Type B pancreatic cell (in vitro differentiated cells): ENCODE measurements around the gene TMTC1. TPM values are rescaled to one million over a fixed set of nuclear protein-coding genes. Genes with fewer than 3 reads are reported as not detected.

ENCODE experiments used
- DNase-seq: peaks from one replicate; pipeline ENCODE4 v3.0.0; 2021; ENCODE audit warnings: mixed read lengths; ENCODE audit not compliant: unreplicated experiment; ENCODE audit errors: extremely low spot score
- H3K27ac Mint-ChIP-seq: 2 replicates; pipeline ENCODE4 v1.8.0; 2021; ENCODE audit warnings: mild to moderate bottlenecking, mixed read lengths
- H3K27me3 Mint-ChIP-seq: 2 replicates; pipeline ENCODE4 v1.8.0; 2021; ENCODE audit warnings: mixed read lengths
- H3K36me3 Mint-ChIP-seq: 2 replicates; pipeline ENCODE4 v1.8.0; 2021; ENCODE audit warnings: mixed read lengths
- H3K4me1 Mint-ChIP-seq: one replicate; pipeline ENCODE4 v1.8.0; 2021; ENCODE audit warnings: mixed read lengths; ENCODE audit not compliant: unreplicated experiment
- H3K4me3 Mint-ChIP-seq: 2 replicates; pipeline ENCODE4 v1.8.0; 2021; ENCODE audit warnings: mild to moderate bottlenecking, mixed read lengths
- H3K9me3 Mint-ChIP-seq: 2 replicates; pipeline ENCODE4 v1.8.0; 2021; ENCODE audit warnings: mixed read lengths
- total RNA-seq: library from RNA; stranded (reverse); gene quantifications from 2 replicates; pipeline ENCODE4 v1.2.1, GENCODE V29; 2021; ENCODE audit warnings: low replicate concordance
- TF ChIP-seq, protein P1 (sequence below): fragments of 200-600 bp; sonication (generic); conservative IDR thresholded peaks from 2 replicates; pipeline ENCODE4 v1.5.0; 2021; ENCODE audit warnings: antibody characterized with exemption, mild to moderate bottlenecking

The TMTC1 gene
- total RNA-seq, 1 donor from 2014 or later, result 24.0 TPM

- H3K4me1 Mint-ChIP-seq, result no peaks in the 10 kb centered on the region
- no peak overlapping the region for H3K27ac Mint-ChIP-seq
- H3K36me3 Mint-ChIP-seq, result peaks cover 4% of the 10 kb centered on the region
- H3K27me3 Mint-ChIP-seq, result no peaks in the 10 kb centered on the region
- no peak overlapping the region for H3K4me3 Mint-ChIP-seq
- no peak for DNase-seq
- TF ChIP-seq, protein P1, sequence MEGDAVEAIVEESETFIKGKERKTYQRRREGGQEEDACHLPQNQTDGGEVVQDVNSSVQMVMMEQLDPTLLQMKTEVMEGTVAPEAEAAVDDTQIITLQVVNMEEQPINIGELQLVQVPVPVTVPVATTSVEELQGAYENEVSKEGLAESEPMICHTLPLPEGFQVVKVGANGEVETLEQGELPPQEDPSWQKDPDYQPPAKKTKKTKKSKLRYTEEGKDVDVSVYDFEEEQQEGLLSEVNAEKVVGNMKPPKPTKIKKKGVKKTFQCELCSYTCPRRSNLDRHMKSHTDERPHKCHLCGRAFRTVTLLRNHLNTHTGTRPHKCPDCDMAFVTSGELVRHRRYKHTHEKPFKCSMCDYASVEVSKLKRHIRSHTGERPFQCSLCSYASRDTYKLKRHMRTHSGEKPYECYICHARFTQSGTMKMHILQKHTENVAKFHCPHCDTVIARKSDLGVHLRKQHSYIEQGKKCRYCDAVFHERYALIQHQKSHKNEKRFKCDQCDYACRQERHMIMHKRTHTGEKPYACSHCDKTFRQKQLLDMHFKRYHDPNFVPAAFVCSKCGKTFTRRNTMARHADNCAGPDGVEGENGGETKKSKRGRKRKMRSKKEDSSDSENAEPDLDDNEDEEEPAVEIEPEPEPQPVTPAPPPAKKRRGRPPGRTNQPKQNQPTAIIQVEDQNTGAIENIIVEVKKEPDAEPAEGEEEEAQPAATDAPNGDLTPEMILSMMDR, result no peak
- H3K9me3 Mint-ChIP-seq, result no peaks in the 10 kb centered on the region
Measured at GRCh38 chr12:29676676-29677075, 107.1 kb downstream of the TMTC1 start.

- no peak for DNase-seq
- H3K4me1 Mint-ChIP-seq, result no peaks in the 10 kb centered on the region
- H3K9me3 Mint-ChIP-seq, result no peaks in the 10 kb centered on the region
- no peak overlapping the region for H3K27ac Mint-ChIP-seq
- TF ChIP-seq, protein P1, result no peak
- H3K4me3 Mint-ChIP-seq, result no peak overlapping the region
- no peaks in the 10 kb centered on the region for H3K27me3 Mint-ChIP-seq
- peaks cover 7% of the 10 kb centered on the region for H3K36me3 Mint-ChIP-seq
Measured at GRCh38 chr12:29674463-29674862, 109.3 kb downstream of the TMTC1 start.

- no peaks in the 10 kb centered on the region for H3K27me3 Mint-ChIP-seq
- no peak overlapping the region for H3K4me3 Mint-ChIP-seq
- H3K4me1 Mint-ChIP-seq, result no peaks in the 10 kb centered on the region
- H3K36me3 Mint-ChIP-seq, result peaks cover 12% of the 10 kb centered on the region
- TF ChIP-seq, protein P1, result no peak
- H3K27ac Mint-ChIP-seq, result no peak overlapping the region
- DNase-seq, result no peak
- H3K9me3 Mint-ChIP-seq, result no peaks in the 10 kb centered on the region
Measured at GRCh38 chr12:29673346-29673745, 110.4 kb downstream of the TMTC1 start.

- H3K4me1 Mint-ChIP-seq, result no peaks in the 10 kb centered on the region
- H3K4me3 Mint-ChIP-seq, result no peak overlapping the region
- DNase-seq, result no peak
- H3K9me3 Mint-ChIP-seq, result no peaks in the 10 kb centered on the region
- no peaks in the 10 kb centered on the region for H3K27me3 Mint-ChIP-seq
- no peak overlapping the region for H3K27ac Mint-ChIP-seq
- H3K36me3 Mint-ChIP-seq, result peaks cover 12% of the 10 kb centered on the region
- TF ChIP-seq, protein P1, result no peak
Measured at GRCh38 chr12:29672580-29672979, 111.2 kb downstream of the TMTC1 start.

DNA sequence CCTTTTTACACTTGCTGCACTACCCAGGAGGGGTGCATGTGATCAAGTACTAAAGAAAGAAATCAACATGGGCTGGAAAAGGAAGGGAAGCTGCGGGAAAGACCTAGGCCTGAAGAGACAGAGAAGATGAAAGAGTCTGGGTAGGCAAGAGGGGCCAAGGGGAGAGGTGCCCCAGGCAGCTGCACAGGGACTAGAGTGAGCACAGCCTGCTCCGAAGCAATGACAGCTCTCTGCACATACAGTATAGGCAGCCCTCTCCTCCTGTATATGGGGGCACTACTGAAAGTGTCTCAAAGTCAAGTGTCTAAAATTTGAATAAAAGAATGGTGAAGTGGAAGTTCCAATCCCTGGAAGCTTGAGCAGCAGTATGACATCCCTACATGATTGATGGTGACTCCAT, 112.0 kb downstream of the TMTC1 start:
- H3K9me3 Mint-ChIP-seq, result no peaks in the 10 kb centered on the region
- no peak for DNase-seq
- no peak overlapping the region for H3K4me3 Mint-ChIP-seq
- H3K36me3 Mint-ChIP-seq, result peaks cover 12% of the 10 kb centered on the region
- no peaks in the 10 kb centered on the region for H3K27me3 Mint-ChIP-seq
- no peaks in the 10 kb centered on the region for H3K4me1 Mint-ChIP-seq
- TF ChIP-seq, protein P1, result no peak
- no peak overlapping the region for H3K27ac Mint-ChIP-seq

GRCh38 chr12:29667011-29667410, 116.7 kb downstream of the TMTC1 start:
- Mint-ChIP-seq H3K4me1 (no peaks in the 10 kb centered on the region), H3K36me3 (peaks cover 32% of the 10 kb centered on the region), H3K27ac (no peak overlapping the region), H3K27me3 (no peaks in the 10 kb centered on the region), H3K4me3 (no peak overlapping the region), H3K9me3 (no peaks in the 10 kb centered on the region)
- TF ChIP-seq, protein P1, result no peak
- no peak for DNase-seq
